ENCODE results near the gene ELMO3.

Gene ELMO3

GRCh38 chr16:67180166-67180565 lies 18.8 kb upstream of the ELMO3 start:
- TF ChIP-seq CTCF (IDR thresholded peaks at IDR 0.05; ENCODE audit: low read depth, low read length): no peak
- DNase-seq (ENCODE audit: extremely low read depth, low read depth): no peak

GRCh38 chr16:67181346-67181745 lies 17.6 kb upstream of the ELMO3 start:
- peak; percentile 44 for DNase-seq (ENCODE audit: extremely low read depth, low read depth)
- no peak for TF ChIP-seq CTCF (IDR thresholded peaks at IDR 0.05; ENCODE audit: low read depth, low read length)

- no peak for DNase-seq (ENCODE audit: extremely low read depth, low read depth)
- no peak for TF ChIP-seq CTCF (IDR thresholded peaks at IDR 0.05; ENCODE audit: low read depth, low read length)
Measured at GRCh38 chr16:67182288-67182687, 16.6 kb upstream of the ELMO3 start.

GRCh38 chr16:67183284-67183626 lies 15.7 kb upstream of the ELMO3 start:
- no peak for DNase-seq (ENCODE audit: extremely low read depth, low read depth)
- no peak for TF ChIP-seq CTCF (IDR thresholded peaks at IDR 0.05; ENCODE audit: low read depth, low read length)

GRCh38 chr16:67183627-67184452 lies 15.1 kb upstream of the ELMO3 start, which contains the start of gene MATCAP1:
MATCAP1 (minus strand) TSS chr16:67183963; CDS start chr16:67180610, 3,353 bp downstream.
- peak; percentile 93 for DNase-seq (ENCODE audit: extremely low read depth, low read depth)
- TF ChIP-seq CTCF (IDR thresholded peaks at IDR 0.05; ENCODE audit: low read depth, low read length): no peak

- DNase-seq (ENCODE audit: extremely low read depth, low read depth): no peak
- no peak for TF ChIP-seq CTCF (IDR thresholded peaks at IDR 0.05; ENCODE audit: low read depth, low read length)
Measured at GRCh38 chr16:67184453-67184994, 14.4 kb upstream of the ELMO3 start.

GRCh38 chr16:67184995-67185650 lies 13.8 kb upstream of the ELMO3 start:
- peak; percentile 76 for DNase-seq (ENCODE audit: extremely low read depth, low read depth)
- peak; percentile 85 for TF ChIP-seq CTCF (IDR thresholded peaks at IDR 0.05; ENCODE audit: low read depth, low read length)

Measured in AG09319 (cell line).